CD4-positive, alpha-beta T cell treated with Interleukin-10 for 1 hour (primary cell): ENCODE data around the gene YJEFN3.

Source experiments
- DNase-seq: peaks from one replicate; pipeline ENCODE4 v3.0.0-alpha.2; 2020

YJEFN3 gene

GRCh38 chr19:19558055-19558454 lies 29.3 kb downstream of the YJEFN3 start:
- no peak for DNase-seq

DNA sequence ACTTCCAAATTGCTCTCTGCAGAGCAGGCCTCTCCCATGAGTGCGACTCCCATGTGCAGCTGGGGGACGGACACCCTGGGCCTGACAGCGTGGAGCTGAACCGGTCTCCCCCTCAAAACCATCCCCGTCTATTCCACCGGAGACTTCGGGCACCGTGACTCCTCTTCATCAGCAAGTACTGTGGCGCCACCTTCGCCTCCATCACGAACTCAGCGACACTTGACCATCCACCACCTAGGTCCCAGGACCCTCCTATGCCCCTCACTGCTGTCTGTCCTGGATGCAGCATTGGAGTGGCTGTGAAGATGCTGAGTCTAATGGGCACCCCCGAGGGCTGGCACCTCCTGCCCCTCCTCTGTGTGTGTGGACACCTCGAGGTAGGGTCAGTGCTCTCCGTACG lies 29.9 kb downstream of the YJEFN3 start:
- no peak for DNase-seq

DNA sequence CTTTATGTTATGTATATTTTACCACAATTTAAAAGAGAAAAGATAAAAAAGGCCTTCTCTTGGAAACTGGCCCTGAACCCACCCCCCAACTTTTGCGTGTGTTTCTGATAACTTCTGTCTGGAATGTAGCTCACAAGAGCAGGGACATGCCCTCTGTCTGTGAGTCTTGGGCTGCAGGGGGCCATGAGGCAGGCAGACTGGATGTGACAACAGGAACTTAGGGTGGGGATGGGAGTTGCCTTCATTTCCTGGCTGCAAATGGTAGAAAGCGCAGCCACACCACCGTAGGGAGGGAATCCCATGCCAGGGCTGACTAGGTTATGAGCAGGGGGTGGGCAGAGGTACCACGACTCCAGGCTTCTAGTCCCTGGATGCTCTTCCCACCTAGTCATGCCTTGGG lies 31.2 kb downstream of the YJEFN3 start:
- DNase-seq: peak; percentile 25

GRCh38 chr19:19561946-19562664 lies 33.4 kb downstream of the YJEFN3 start:
- no peak for DNase-seq

- DNase-seq: peak; percentile 61
These were observed 34.1 kb downstream of the YJEFN3 start for GRCh38 chr19:19562665-19563347.

GRCh38 chr19:19563348-19563848 lies 34.7 kb downstream of the YJEFN3 start:
- DNase-seq: no peak

DNA sequence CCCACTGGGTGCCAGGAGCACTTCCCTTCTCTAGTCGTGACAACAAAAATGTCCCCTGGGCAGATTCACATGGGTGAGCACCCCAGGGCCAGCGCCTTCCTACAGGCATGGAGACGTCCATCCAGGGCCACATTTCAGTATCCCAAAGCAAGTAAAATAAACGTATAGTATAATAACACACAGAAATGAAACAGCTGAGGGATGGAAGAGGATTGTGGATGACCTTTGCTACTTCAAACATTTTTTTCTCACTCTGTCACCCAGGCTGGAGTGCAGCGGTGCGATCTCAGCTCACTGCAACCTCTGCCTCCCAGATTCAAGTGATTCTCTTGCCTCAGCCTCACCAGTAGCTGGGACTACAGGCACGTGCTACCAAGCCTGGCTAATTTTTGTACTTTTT lies 37.6 kb downstream of the YJEFN3 start:
- DNase-seq: no peak

DNA sequence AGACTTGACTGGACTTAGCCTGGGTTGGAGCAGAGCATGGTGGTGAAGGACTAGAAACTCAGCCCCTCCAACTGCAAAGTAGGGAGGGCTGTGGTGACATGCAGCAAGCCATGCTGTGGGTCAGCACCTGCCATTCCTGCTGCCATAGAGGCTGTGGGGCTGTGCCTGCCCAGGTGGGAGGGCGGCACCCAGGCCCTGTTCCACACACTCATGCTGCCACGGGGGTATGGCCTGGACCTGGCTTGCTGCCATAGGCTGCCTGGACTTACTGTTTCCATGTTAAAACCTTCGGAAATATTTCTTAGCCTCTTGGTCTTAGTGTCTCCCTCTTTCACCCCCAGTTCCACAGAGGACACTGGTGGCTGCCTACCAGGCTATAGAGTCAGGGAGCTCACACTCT lies 38.7 kb downstream of the YJEFN3 start:
- DNase-seq: no peak

DNA sequence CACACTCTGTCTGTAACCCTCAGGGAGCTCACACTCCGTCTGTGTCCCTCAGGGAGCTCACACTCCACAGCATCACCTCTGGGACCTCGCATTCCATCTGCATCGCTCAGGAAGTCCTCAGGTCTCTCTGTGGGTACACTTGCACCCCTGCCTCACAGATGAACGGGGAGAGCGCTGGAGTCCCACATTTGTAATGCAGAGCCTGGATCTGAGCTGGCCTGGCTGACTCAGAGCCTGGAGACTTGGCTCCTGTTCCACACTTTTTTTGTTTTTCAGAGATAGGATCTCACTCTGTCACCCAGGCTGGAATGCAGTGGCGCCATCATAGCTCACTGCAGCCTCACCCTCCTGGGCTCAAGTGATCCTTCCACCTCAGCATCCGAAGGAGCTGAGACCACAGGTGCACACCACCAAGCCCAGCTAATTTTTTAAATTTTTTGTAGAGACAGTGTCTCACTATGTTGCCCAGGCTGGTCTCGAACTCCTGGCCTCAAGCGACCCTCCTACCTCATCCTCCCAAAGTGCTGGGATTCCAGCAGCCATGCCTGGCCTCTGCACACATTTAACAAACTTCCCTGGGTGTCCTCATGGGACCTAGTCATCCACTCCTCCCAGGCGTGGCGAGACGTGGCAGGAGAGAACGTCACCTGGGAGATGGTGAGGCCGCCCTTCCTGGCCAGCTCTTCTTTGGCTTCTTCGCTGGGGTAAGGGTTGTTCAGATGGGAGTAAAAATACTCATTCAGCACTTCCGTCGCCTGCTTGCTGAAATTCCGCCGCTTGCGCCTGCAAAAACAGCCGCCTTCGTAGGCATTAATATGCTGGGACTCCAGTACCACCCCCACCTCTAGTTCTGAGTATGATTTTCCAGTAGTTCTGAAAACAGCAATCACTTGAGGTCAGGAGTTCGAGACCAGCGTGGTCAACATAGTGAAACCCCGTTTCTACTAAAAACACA lies 40.4 kb downstream of the YJEFN3 start:
- DNase-seq: no peak

- no peak for DNase-seq
These were observed 41.9 kb downstream of the YJEFN3 start for GRCh38 chr19:19570571-19570970.

DNA sequence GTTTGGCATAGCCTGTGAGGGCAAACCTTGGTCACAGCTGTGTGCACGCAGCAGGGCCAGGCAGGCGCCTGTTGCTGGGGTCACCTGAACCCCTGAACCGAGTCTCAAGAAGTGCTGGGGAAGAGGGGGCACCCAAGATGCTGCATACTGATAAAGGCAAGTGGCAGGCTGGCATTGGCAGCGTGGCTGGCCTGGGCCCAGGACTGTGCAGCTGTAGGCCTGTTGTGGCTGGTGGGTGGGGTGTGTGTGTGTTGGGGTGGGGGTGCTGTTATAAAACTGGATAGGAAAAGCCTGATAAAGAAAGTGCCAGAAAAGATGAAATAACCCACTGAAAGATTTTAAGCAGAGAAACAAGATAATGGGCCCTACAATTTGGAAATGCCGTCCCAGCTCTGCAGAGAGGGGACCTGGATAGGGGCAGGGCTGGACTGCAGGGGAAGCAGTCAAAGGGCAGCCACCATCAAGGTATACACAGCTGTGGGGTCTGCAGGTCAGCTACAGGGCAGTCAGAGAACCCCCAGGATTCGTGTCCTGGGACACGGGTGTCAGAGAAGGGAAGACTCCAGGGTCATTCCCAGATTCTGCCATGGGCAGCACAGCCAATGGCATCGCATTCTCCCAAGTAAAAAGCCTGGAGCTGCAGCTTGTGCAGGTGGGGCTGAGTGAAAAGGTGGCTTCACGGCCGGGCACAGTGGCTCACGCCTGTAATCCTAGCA lies 42.5 kb downstream of the YJEFN3 start:
- DNase-seq: no peak

DNA sequence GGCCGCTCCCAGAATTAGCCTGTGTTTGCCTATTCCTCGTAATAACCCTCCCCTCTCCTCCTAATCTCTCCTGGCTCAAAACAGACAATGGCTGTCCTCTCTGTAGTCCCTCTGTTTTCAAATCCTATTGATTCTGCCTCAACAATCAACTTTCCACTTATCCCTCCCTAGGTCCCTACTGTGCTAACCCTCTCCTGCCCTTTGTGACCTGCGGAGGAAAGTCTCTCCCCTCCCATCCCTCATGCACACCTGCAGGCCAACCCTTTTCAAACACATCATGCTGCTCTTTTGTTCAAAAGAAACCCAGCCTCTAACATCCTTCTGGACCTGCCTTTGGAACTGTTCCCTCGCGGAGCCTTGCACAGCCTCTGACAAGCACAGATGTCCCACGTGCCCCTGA lies 46.7 kb downstream of the YJEFN3 start:
- no peak for DNase-seq

- no peak for DNase-seq
These were observed 49.5 kb downstream of the YJEFN3 start for GRCh38 chr19:19578252-19578651.

GRCh38 chr19:19579533-19580361 lies 51.0 kb downstream of the YJEFN3 start:
- no peak for DNase-seq

DNA sequence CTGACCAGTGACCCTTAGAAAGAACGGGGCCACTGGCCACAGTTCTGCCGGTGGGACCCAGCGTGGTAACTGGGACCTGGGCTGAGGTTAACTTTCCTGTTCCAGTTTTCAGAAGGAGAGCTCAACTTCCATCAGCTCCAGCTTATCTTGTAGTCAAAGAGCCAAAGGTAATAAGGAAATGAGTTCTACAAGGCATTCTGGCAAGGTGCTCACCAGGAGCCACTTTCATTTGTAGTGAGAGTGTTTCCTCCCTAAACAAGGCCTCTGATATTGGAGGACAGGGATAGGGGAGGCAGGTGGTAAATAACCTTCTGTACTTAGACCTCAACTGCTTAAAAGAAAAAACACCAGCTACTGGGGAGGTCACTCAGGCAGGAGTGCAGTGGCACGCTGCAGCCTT lies 51.7 kb downstream of the YJEFN3 start:
- no peak for DNase-seq

DNA sequence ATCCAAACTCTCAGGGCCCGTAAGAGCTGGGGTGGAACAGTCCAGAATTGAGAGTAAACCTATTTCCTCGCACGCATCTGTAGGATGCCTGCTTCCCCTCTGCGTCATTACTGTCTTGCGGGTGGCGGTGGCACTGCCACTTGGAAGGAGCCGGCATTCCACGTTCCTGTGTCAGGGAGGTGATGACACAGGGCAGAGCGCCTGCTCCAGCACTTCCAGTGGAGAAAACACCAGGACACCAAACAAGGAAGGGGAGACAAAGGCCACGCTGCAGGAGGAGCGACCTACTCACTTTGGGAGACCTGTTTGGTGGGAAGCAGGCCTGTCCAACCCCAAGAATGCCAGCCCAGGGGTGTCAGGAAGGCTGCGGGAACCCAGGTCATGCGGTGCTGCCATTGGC lies 52.7 kb downstream of the YJEFN3 start:
- no peak for DNase-seq

GRCh38 chr19:19582471-19582870 lies 53.8 kb downstream of the YJEFN3 start:
- DNase-seq: no peak

- DNase-seq: no peak
These were observed 55.6 kb downstream of the YJEFN3 start for GRCh38 chr19:19584356-19584755.
